K562 (cell line): ENCODE measurements around the gene FIGLA.

Experiments used
- CHD4 ChIP-seq: fragments of 200-600 bp; sonication (generic); IDR thresholded peaks from 3 replicates; pipeline ENCODE4 v1.6.1; 2012; ENCODE audit warnings: low read depth, mild to moderate bottlenecking, mixed read lengths, low read length, inconsistent platforms; ENCODE audit not compliant: insufficient read depth, insufficient replicate concordance, poor library complexity, severe bottlenecking
- EZH2 ChIP-seq: IDR thresholded peaks from 2 replicates; pipeline ENCODE4 v1.6.1; 2012; ENCODE audit warnings: low read depth, mild to moderate bottlenecking, inconsistent platforms, low read length, borderline replicate concordance
- GATAD2B ChIP-seq: fragments of 450-650 bp; IDR thresholded peaks from 2 replicates; pipeline ENCODE4 v1.6.1; 2017; ENCODE audit warnings: mild to moderate bottlenecking, borderline replicate concordance
- HDAC2 ChIP-seq: fragments of 450-650 bp; IDR thresholded peaks from 2 replicates; pipeline ENCODE4 v1.6.1; 2016; ENCODE audit warnings: mild to moderate bottlenecking
- JUN ChIP-seq, 2 experiments: sonication (generic) in 1 of 2; formaldehyde crosslinking in 1 of 2; IDR thresholded peaks; 2 replicates each; pipeline versions ENCODE4 v1.6.1 to v1.8.0; 2012 to 2022; ENCODE audit warnings: borderline replicate concordance in 2 of 2, mild to moderate bottlenecking in 2 of 2, improper control_type of control experiment in 1 of 2, low read depth in 1 of 2, low read length in 1 of 2, missing genetic modification reagents in 1 of 2
- NR2F6 ChIP-seq: fragments of 450-650 bp; formaldehyde crosslinking; IDR thresholded peaks from 2 replicates; pipeline ENCODE4 v1.4.0; 2020; ENCODE audit warnings: mild to moderate bottlenecking
- PCBP2 ChIP-seq: fragments of 200-400 bp; formaldehyde crosslinking; IDR thresholded peaks from 2 replicates; pipeline ENCODE4 v1.6.1; 2018; ENCODE audit warnings: low read length, low read depth, mild to moderate bottlenecking, moderate library complexity; ENCODE audit not compliant: poor library complexity, severe bottlenecking
- SP2 ChIP-seq: IDR thresholded peaks from 2 replicates; pipeline ENCODE4 v1.6.1; 2011; ENCODE audit warnings: mild to moderate bottlenecking, low read depth, low read length, moderate library complexity; ENCODE audit not compliant: poor library complexity, severe bottlenecking; ENCODE audit errors: extremely low read depth
- SUPT5H ChIP-seq: fragments of 450-650 bp; IDR thresholded peaks from 2 replicates; pipeline ENCODE4 v1.6.1; 2016
- ZNF436 ChIP-seq: fragments of 250-450, 450-650 bp; sonication (Bioruptor Pico); formaldehyde crosslinking; IDR thresholded peaks from 2 replicates; pipeline ENCODE4 v1.7.0; 2020; ENCODE audit warnings: mild to moderate bottlenecking
- ZNF586 ChIP-seq: fragments of 450-650 bp; formaldehyde crosslinking; conservative IDR thresholded peaks from 2 replicates; pipeline ENCODE4 v1.4.0; 2020; ENCODE audit warnings: mild to moderate bottlenecking, moderate library complexity
- TF ChIP-seq, protein P1 (sequence below): fragments of 450-650 bp; IDR thresholded peaks from 2 replicates; pipeline ENCODE4 v1.6.1; 2016; ENCODE audit warnings: missing biosample characterization, missing genetic modification characterization
- TF ChIP-seq, protein P2 (sequence below): fragments of 450-650 bp; IDR thresholded peaks from 2 replicates; pipeline ENCODE4 v1.6.1; 2017; ENCODE audit warnings: antibody characterized with exemption, mild to moderate bottlenecking
- TF ChIP-seq, protein P3 (sequence below), 3 experiments: IDR thresholded peaks in 2 of 3; conservative IDR thresholded peaks in 1 of 3; 2 replicates each; pipeline ENCODE4 v1.5.1; 2011 to 2012; ENCODE audit warnings: low read length in 3 of 3, mild to moderate bottlenecking in 3 of 3, control low read depth in 2 of 3, improper control_type of control experiment in 1 of 3, inconsistent platforms in 1 of 3, low read depth in 1 of 3, mixed read lengths in 1 of 3, moderate library complexity in 1 of 3; ENCODE audit not compliant: insufficient read depth in 2 of 3

GRCh38 chr2:70776266-70776665, 14.2 kb downstream of the FIGLA start:
- TF ChIP-seq, protein P1, sequence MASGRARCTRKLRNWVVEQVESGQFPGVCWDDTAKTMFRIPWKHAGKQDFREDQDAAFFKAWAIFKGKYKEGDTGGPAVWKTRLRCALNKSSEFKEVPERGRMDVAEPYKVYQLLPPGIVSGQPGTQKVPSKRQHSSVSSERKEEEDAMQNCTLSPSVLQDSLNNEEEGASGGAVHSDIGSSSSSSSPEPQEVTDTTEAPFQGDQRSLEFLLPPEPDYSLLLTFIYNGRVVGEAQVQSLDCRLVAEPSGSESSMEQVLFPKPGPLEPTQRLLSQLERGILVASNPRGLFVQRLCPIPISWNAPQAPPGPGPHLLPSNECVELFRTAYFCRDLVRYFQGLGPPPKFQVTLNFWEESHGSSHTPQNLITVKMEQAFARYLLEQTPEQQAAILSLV (tag), result no peak
- TF ChIP-seq, protein P2, sequence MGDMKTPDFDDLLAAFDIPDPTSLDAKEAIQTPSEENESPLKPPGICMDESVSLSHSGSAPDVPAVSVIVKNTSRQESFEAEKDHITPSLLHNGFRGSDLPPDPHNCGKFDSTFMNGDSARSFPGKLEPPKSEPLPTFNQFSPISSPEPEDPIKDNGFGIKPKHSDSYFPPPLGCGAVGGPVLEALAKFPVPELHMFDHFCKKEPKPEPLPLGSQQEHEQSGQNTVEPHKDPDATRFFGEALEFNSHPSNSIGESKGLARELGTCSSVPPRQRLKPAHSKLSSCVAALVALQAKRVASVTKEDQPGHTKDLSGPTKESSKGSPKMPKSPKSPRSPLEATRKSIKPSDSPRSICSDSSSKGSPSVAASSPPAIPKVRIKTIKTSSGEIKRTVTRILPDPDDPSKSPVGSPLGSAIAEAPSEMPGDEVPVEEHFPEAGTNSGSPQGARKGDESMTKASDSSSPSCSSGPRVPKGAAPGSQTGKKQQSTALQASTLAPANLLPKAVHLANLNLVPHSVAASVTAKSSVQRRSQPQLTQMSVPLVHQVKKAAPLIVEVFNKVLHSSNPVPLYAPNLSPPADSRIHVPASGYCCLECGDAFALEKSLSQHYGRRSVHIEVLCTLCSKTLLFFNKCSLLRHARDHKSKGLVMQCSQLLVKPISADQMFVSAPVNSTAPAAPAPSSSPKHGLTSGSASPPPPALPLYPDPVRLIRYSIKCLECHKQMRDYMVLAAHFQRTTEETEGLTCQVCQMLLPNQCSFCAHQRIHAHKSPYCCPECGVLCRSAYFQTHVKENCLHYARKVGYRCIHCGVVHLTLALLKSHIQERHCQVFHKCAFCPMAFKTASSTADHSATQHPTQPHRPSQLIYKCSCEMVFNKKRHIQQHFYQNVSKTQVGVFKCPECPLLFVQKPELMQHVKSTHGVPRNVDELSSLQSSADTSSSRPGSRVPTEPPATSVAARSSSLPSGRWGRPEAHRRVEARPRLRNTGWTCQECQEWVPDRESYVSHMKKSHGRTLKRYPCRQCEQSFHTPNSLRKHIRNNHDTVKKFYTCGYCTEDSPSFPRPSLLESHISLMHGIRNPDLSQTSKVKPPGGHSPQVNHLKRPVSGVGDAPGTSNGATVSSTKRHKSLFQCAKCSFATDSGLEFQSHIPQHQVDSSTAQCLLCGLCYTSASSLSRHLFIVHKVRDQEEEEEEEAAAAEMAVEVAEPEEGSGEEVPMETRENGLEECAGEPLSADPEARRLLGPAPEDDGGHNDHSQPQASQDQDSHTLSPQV, result no peak
- TF ChIP-seq NR2F6 (CRISPR knock-in tag) (no peak), PCBP2 (no peak), CHD4 (no peak), SUPT5H (no peak), ZNF586 (no peak), GATAD2B (no peak), SP2 (no peak), ZNF436 (CRISPR knock-in tag) (no peak), HDAC2 (peak; percentile 46; the same call in 1 of the 2 replicates), EZH2 (no peak), JUN (IDR thresholded peaks at IDR 0.05; ENCODE audit: borderline replicate concordance, low read depth, low read length) (no peak), JUN (CRISPR knock-in tag; IDR thresholded peaks at IDR 0.05; ENCODE audit: borderline replicate concordance) (no peak)
- TF ChIP-seq, protein P3, sequence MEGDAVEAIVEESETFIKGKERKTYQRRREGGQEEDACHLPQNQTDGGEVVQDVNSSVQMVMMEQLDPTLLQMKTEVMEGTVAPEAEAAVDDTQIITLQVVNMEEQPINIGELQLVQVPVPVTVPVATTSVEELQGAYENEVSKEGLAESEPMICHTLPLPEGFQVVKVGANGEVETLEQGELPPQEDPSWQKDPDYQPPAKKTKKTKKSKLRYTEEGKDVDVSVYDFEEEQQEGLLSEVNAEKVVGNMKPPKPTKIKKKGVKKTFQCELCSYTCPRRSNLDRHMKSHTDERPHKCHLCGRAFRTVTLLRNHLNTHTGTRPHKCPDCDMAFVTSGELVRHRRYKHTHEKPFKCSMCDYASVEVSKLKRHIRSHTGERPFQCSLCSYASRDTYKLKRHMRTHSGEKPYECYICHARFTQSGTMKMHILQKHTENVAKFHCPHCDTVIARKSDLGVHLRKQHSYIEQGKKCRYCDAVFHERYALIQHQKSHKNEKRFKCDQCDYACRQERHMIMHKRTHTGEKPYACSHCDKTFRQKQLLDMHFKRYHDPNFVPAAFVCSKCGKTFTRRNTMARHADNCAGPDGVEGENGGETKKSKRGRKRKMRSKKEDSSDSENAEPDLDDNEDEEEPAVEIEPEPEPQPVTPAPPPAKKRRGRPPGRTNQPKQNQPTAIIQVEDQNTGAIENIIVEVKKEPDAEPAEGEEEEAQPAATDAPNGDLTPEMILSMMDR (IDR thresholded peaks at IDR 0.05 in 2 of 3, conservative IDR thresholded peaks at IDR 0.05 in 1 of 3; ENCODE audit: insufficient read depth in 2 of 3, low read depth in 1 of 3, low read length in 3 of 3), result no peak
